DMS 273 (cell line): ENCODE results near the gene CDH13.
A peak's percentile ranks its signal among the peaks of the same experiment; 100 is the strongest.

Experiments used
- DNase-seq: peaks from one replicate; lab custom pipeline; 2025; ENCODE audit not compliant: unreplicated experiment; lab: John Stamatoyannopoulos, UW

CDH13 gene

DNA sequence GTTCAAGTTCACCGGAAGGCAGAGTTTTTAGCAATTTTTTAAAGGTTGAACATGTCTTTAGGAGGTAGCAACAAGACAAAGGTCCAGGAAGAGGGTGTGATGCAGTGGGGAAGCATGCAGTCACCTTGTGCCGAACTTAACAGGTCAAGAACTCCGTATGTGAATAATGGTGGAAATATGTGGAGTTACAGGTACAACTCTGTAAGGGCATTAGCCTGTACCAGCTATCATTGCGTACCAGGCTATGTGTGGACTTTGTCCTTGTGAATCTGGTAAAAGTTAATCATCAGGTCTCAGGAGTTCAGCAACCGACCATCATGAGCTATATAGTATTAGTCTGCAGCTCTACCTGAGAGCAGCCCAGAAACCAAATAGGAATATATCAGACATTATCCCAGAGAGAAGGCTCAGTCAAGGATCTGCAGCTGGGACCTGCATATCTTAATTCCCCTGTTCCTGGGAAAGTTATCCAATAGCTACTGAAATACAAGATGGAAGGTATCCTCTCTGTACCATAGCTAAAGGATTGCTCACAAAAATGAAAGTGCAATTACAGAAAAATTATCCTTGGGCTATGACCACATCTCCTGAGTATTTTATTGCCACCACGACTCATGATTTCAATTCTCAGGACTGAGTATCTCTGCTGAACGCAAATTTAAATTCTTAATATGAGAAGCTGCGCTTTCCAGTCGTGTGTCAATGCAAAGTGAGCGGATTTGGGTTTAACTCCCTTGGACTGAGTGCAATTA lies 469.3 kb downstream of the CDH13 start:
- DNase-seq = no peak

GRCh38 chr16:83098536-83098935 lies 471.8 kb downstream of the CDH13 start:
- DNase-seq = no peak

GRCh38 chr16:83100679-83101078 lies 473.9 kb downstream of the CDH13 start:
- no peak for DNase-seq

- no peak for DNase-seq
These were observed 475.6 kb downstream of the CDH13 start for GRCh38 chr16:83102336-83102735.

- no peak for DNase-seq
These were observed 478.7 kb downstream of the CDH13 start for GRCh38 chr16:83105279-83106077.

DNA sequence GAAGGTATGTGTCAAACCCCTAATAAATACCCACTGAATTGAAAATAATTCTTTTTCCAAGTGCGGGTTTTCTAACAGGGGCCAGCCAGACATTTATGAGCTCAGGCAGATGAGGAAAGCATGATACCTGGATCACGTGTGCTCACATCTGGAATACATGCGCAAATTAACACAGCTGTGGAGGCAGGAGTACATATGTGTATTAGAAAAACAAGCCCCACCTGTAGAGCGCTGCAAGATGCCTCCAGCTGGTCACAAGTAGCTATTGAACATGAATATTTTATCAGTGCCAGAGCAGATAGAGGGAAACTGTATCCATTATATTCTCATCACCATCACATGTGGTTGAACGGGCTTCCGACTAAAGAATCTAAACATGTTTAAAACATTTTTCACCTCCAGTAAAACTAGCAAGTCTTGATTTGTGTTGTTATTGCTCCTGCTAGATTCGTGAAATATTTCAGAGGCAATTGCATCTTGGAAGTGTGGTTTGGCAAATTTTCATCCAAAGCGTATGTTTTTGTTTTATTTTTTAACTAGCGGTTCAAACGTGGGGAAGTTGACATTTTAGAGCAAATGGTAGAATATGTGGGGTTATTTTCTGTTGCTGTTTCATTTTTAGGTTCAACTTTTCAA lies 482.8 kb downstream of the CDH13 start:
- no peak for DNase-seq

- no peak for DNase-seq
These were observed 483.5 kb downstream of the CDH13 start for GRCh38 chr16:83110269-83110668.

GRCh38 chr16:83113317-83113716 lies 486.5 kb downstream of the CDH13 start:
- DNase-seq = peak; percentile 29

GRCh38 chr16:83113811-83114210 lies 487.0 kb downstream of the CDH13 start:
- DNase-seq = no peak

DNA sequence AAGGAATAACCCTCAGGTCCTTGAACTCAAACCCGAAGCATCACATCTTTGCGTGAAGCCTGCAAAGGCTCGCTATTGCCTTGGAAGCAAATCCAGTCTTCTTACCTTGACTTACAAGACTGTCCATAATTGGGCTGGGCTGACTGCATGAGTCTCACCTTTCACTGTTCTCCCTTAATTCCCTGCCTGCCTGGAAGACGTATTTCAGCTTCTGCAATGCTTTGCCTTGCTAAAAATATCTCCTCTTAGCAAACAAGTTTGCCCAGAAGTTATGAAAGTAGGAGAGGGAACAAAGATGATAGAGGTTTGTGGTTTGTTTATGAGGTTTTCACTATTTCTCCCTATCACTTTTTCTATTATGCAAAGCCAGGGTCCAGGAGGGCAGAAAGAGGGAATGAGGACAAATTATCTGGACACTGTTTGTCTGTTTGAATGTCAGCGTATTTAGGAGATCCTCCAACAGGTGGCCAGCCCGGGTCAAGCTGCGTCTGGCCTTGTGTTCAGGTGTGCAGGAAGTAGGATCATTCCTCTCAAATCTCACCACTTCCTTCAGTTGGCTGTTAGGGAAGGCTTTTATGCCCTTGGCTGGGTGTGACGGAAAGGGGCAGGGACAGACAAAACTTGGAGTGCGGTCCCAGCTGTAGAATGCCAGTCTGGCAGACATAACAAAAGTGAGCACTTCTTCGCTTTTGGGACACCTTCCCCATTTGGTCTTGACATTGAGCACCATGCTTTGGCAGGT lies 488.9 kb downstream of the CDH13 start:
- DNase-seq = no peak

- no peak for DNase-seq
These were observed 489.6 kb downstream of the CDH13 start for GRCh38 chr16:83116274-83116892.

GRCh38 chr16:83117810-83118209 lies 491.0 kb downstream of the CDH13 start:
- DNase-seq = no peak

DNA sequence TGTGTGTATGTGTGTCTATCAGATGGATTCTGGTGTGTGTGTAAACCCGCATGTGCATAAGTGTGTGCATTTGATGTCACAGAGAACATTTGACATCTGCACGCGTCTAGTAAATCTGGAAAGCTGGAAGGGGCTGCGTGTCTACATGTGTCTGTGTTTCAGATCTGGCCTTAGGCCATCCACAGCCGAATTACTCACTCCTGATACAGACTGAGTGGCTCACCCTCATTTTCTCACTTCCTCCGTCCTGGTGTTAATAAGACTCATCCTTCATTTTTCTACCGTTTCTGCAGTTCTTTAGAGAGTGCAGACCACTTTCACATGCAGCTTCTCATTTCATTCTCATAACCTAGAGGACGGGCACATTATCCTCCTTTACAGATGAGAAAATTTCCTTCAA lies 491.6 kb downstream of the CDH13 start:
- DNase-seq = no peak

DNA sequence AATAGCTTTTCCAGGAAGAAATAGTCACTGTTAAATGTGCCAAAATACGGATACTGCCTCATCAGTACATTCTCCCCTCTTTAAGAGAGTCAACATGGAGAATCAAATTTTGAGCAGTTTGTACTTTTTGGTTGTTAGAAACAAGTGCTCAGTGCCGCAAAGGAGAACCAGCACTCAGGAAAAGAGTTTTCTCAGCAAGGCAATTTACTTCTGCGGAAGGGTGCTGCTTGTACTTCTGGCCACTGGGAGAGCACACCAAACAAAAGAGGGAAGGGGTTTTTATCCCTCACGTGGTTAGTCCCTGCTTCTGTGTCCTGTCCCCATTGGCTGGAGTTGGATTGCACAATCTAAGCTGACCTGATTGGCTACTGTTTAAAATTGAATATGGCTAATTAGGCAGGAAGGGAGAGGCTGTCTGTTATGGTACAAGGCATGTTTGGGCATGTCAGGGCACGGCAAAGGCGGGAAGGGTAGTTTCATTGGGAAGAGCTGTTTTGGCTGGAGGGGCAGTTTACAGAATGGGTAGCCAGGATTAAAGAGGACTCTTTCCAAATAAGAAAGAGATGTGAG lies 499.3 kb downstream of the CDH13 start:
- DNase-seq = no peak

DNA sequence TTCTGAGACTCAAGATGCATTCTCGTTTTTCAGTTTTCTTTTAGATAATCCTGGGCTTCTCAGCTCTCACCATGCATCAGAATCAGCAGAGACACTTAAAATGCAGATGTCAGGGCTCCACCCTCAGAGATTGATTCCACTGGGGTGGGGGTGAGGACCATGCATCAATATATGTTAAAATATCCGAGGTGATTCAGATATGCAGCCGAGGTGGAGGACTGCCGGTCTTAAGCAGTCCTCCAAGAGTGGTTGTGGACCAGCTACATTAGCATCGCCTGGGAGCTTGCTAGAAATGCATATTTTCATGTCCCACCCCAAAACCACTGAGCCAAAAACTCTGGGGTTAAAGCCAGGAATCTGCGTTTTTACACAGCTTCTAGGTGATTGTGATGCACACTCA lies 501.3 kb downstream of the CDH13 start:
- DNase-seq = no peak

- no peak for DNase-seq
These were observed 503.3 kb downstream of the CDH13 start for GRCh38 chr16:83130039-83130438.

DNA sequence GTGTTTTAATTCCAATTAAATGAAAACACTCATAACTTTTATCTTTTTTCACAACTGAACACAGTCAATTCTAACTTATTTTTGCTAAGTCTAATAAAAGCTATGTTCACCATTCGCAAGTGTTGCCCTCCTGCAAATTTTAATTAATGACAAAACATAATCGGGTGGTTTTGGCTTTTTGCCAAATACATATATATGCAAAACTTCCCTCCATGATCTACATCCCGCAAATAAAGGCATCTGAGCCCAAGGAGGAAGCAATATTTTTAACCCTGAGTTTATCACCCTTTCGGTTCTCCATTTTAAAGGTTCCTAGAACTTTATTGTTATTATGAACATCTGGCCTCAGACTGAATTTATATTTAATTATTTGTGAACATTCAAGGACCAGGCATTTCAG lies 507.9 kb downstream of the CDH13 start:
- no peak for DNase-seq

DNA sequence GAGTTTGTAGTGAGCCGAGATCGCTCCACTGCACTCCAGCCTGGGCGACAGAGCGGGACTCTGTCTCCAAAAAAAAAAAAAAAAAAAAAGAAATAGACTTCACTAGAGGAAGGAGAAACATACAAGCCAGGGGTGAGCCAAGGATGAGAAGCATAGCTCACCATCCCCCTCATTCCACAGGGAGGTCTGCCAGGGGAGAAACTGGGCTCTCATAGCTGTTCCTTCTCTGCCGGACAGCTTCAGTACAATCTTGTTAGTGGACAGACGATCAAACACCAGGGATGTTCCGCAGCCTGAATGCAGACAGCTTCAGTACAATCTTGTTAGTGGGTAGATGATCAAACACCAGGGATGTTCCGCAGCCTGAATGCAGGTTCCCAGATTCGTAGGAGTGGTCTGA lies 509.6 kb downstream of the CDH13 start:
- DNase-seq = no peak

GRCh38 chr16:83136924-83137323 lies 510.2 kb downstream of the CDH13 start:
- no peak for DNase-seq

- no peak for DNase-seq
These were observed 510.6 kb downstream of the CDH13 start for GRCh38 chr16:83137326-83137781.
